ENCODE data around the gene GRAMD1B. TPM values are rescaled to one million over a fixed set of nuclear protein-coding genes. Genes with fewer than 3 reads are reported as not detected.

The GRAMD1B gene
- total RNA-seq, 4 donors from 2014 or later = 0.08 to 0.64 (median 0.42) TPM

DNA sequence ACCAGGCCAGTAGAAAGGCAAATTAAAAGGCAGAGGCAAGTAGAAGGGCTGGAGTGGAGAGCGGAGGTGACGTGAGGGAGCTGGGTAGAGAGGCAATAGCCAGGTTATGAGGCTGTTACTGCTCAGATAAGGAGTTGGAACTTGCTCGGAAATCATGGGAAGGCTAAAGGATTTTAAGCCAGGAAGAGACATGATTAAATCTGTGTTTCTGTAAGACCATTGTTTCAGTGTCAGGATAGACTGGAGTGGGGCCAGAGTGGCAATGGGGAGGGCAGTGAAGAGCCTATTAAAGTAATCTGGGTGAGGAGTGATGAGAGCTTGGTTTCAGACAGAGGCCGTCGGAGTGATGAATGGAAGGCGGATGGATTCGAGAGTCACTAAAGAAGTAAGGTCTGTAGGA lies 39.0 kb downstream of the GRAMD1B start:
- H3K4me3 ChIP-seq = no peak overlapping the region
- WGBS = 65% methylated on average over 7 of the region's 7 CpGs
- H3K36me3 ChIP-seq = no peaks in the 10 kb centered on the region

DNA sequence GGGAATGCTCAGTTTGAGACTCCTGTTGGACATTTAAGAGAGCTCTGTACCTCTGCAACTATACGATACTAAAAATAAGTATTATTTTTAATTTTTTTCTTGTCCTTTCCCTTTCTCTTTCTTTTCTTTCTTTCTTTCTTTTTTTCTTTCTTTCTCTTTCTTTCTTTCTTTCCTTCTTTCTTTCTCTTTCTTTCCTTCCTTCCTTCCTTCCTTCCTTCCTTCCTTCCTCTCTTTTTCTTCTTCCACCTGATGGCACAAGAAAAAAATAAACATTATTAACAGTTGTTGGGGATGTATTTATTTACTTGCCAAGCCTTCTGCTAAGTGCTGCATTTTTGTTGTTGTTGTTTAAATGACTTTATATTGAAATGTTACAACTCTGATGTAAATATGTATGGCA lies 39.5 kb downstream of the GRAMD1B start:
- no peaks in the 10 kb centered on the region for H3K27me3 ChIP-seq
- no peaks in the 10 kb centered on the region for H3K36me3 ChIP-seq
- no peaks in the 10 kb centered on the region for H3K9me3 ChIP-seq
- 89% methylated on average over 1 of the region's 1 CpG for whole genome bisulfite sequencing
- TF ChIP-seq EP300 (IDR thresholded peaks at IDR 0.05) (no peak), POLR2A (IDR thresholded peaks at IDR 0.05) (no peak), POLR2AphosphoS5 (IDR thresholded peaks at IDR 0.05) (no peak)
- TF ChIP-seq, protein P1, sequence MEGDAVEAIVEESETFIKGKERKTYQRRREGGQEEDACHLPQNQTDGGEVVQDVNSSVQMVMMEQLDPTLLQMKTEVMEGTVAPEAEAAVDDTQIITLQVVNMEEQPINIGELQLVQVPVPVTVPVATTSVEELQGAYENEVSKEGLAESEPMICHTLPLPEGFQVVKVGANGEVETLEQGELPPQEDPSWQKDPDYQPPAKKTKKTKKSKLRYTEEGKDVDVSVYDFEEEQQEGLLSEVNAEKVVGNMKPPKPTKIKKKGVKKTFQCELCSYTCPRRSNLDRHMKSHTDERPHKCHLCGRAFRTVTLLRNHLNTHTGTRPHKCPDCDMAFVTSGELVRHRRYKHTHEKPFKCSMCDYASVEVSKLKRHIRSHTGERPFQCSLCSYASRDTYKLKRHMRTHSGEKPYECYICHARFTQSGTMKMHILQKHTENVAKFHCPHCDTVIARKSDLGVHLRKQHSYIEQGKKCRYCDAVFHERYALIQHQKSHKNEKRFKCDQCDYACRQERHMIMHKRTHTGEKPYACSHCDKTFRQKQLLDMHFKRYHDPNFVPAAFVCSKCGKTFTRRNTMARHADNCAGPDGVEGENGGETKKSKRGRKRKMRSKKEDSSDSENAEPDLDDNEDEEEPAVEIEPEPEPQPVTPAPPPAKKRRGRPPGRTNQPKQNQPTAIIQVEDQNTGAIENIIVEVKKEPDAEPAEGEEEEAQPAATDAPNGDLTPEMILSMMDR (IDR thresholded peaks at IDR 0.05) = no peak
- no peak for DNase-seq (ENCODE audit: low spot score in 2 of 2)
- H3K27ac ChIP-seq = no peak overlapping the region
- no peaks in the 10 kb centered on the region for H3K4me1 ChIP-seq
- no peak overlapping the region for H3K4me3 ChIP-seq

More for the DNA sequence above, 39.0 kb downstream of the GRAMD1B start:
- H3K9me3 ChIP-seq = no peaks in the 10 kb centered on the region
- H3K27ac ChIP-seq = no peak overlapping the region
- TF ChIP-seq POLR2A (IDR thresholded peaks at IDR 0.05) = no peak
- TF ChIP-seq POLR2AphosphoS5 (IDR thresholded peaks at IDR 0.05) = no peak
- no peak for TF ChIP-seq EP300 (IDR thresholded peaks at IDR 0.05)
- TF ChIP-seq, protein P1 (IDR thresholded peaks at IDR 0.05) = no peak
- H3K4me1 ChIP-seq = no peaks in the 10 kb centered on the region
- no peaks in the 10 kb centered on the region for H3K27me3 ChIP-seq
- DNase-seq (ENCODE audit: low spot score in 2 of 2) = no peak

DNA sequence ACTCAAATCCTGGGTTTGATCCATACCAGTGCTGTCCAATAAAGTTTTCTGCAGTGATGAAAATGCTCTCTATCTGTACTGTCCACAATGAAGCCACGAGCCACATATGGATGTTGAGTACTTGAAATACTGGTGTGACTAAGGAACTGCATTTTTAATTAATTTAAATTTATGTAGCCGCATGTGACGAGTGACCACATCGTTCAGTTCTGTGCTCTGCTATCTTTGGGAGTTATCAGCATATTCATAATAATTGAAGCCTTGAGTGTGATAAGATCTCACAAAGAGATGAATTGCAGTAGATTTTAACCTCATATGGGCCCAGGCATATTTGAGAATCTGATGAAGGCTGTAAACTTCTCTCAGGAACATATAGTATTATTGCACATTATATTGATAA lies 40.8 kb downstream of the GRAMD1B start:
- Histone ChIP-seq H3K36me3 (no peaks in the 10 kb centered on the region), H3K27ac (no peak overlapping the region), H3K4me3 (no peak overlapping the region), H3K4me1 (no peaks in the 10 kb centered on the region), H3K27me3 (no peaks in the 10 kb centered on the region), H3K9me3 (no peaks in the 10 kb centered on the region)
- WGBS = 76% methylated on average over 4 of the region's 4 CpGs
- DNase-seq (ENCODE audit: low spot score in 2 of 2) = no peak
- TF ChIP-seq POLR2A (IDR thresholded peaks at IDR 0.05) (no peak), EP300 (IDR thresholded peaks at IDR 0.05) (no peak)
- TF ChIP-seq, protein P1 (IDR thresholded peaks at IDR 0.05) = no peak

DNA sequence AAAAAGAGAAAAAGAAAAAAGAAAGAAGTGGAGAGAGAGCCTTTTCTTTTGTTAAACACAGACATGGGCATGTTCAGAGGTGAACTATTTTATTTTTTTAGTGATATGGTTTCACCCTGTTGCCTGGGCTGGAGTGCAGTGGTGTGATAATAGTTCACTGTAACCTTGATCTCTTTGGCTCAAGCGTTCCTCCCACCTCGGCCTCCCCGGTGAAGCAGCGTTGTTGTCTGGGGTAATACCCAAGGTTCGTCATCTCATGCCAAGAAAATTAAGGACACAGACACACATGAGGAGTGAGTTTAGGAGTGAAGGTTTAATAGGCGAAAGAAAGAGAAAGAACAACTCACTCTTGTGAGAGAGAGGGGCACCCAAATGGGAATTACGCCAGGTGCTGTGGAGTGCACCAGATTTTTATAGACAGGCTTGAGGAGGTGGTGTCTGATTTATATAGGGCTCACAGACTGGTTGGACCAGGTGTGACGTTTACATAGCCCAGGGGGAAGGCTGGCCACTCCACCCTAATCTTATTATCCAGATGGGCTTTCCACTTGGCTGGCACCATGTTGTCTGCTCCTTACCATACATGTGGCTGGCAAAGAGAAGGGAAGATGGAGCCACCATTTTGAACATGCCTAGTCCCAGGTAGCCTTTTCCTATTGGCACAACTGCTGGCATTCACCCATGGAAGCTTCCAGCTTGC lies 42.3 kb downstream of the GRAMD1B start:
- no peaks in the 10 kb centered on the region for H3K4me1 ChIP-seq
- H3K4me3 ChIP-seq = no peak overlapping the region
- H3K36me3 ChIP-seq = no peaks in the 10 kb centered on the region
- TF ChIP-seq POLR2A (IDR thresholded peaks at IDR 0.05) (no peak), EP300 (IDR thresholded peaks at IDR 0.05) (no peak), POLR2AphosphoS5 (IDR thresholded peaks at IDR 0.05) (no peak)
- TF ChIP-seq, protein P1 (IDR thresholded peaks at IDR 0.05) = no peak
- 65% methylated on average over 8 of the region's 8 CpGs for WGBS
- no peaks in the 10 kb centered on the region for H3K9me3 ChIP-seq
- no peaks in the 10 kb centered on the region for H3K27me3 ChIP-seq
- no peak overlapping the region for H3K27ac ChIP-seq
- no peak for DNase-seq (ENCODE audit: low spot score in 2 of 2)

DNA sequence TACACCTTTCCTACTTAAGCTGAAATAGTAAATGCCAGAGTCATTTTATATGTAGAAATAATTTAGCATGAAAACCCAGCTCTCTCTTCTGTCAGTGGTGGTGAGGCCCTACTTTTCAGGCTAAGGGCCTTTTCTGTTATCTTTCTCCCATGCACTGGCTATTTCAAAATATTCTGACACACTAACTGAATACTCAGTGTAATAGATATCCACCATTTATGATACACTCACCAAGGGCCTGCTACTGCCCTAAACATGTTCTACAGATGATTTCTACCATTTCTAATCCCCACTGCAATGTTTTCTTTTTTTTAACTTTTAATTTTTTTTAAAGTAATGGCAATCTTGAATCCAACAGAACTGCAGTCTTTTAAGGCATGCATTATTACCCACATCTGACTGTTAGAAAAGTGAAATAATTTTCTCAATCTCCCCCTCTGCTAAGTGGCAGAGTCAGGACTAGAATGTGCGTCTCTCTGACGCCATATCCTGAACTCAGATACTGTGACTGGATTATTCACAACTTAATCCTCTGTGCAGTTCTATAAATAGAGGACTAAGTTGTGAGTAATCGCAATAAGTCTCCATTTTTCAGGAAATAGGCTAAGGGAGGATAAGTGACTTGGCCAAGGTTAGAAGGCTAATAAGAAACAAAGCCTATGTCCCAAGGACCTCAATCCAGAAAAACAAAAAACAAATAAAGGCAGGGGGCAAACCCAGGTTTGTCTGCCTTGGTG lies 44.0 kb downstream of the GRAMD1B start:
- no peak for TF ChIP-seq POLR2A (IDR thresholded peaks at IDR 0.05)
- 62% methylated on average over 3 of the region's 3 CpGs for WGBS
- Histone ChIP-seq H3K4me1 (no peaks in the 10 kb centered on the region), H3K9me3 (no peaks in the 10 kb centered on the region), H3K27me3 (no peaks in the 10 kb centered on the region), H3K4me3 (no peak overlapping the region), H3K36me3 (no peaks in the 10 kb centered on the region), H3K27ac (no peak overlapping the region)
- DNase-seq (ENCODE audit: low spot score in 2 of 2) = no peak

All from suprapubic skin (tissue), 4 donors.